Vagina (tissue), 2 donors: ENCODE results near the gene INHBE. TPM values are rescaled to one million over a fixed set of nuclear protein-coding genes. Genes with fewer than 3 reads are reported as not detected.
"Not testable (repeated sequence)": the region's sequence is repeated elsewhere in the genome, so short reads cannot be mapped to it uniquely, and the experiment has no call there.

Experiments used
- DNase-seq, 2 donors: peaks; one replicate each; pipeline ENCODE4 v3.0.0-alpha.2; 2017; ENCODE audit errors: extremely low spot score in 2 of 2
- H3K27ac ChIP-seq: fragments of 200-600 bp; sonication (generic); one replicate; pipeline ENCODE4 v1.5.1; 2019
- H3K27me3 ChIP-seq: fragments of 200-600 bp; sonication (generic); one replicate; pipeline ENCODE4 v1.5.1; 2019
- H3K36me3 ChIP-seq, 2 donors: fragments of 200-600 bp; sonication (generic); one replicate each; pipeline ENCODE4 v1.5.1; 2017 to 2019
- H3K4me1 ChIP-seq: fragments of 200-600 bp; sonication (generic); one replicate; pipeline ENCODE4 v1.5.1; 2019
- H3K4me3 ChIP-seq, 2 donors: fragments of 200-600 bp; sonication (generic); 1 replicate in 1 of 2; 2 replicates in 1 of 2; pipeline ENCODE4 v1.5.1; 2016 to 2019
- H3K9me3 ChIP-seq: fragments of 200-600 bp; sonication (generic); one replicate; pipeline ENCODE4 v1.5.1; 2019
- POLR2A ChIP-seq, 2 donors: fragments of 450-650 bp; IDR thresholded peaks; one replicate each; pipeline ENCODE4 v1.6.1; 2017; ENCODE audit warnings: antibody characterized with exemption in 2 of 2, mild to moderate bottlenecking in 2 of 2, moderate library complexity in 2 of 2
- POLR2AphosphoS5 ChIP-seq, 2 donors: sonication (generic); formaldehyde crosslinking; IDR thresholded peaks; one replicate each; pipeline ENCODE4 v1.9.0; 2017; ENCODE audit warnings: antibody characterized with exemption in 2 of 2, mild to moderate bottlenecking in 2 of 2, low read depth in 1 of 2; ENCODE audit not compliant: insufficient read depth in 1 of 2
- intact Hi-C: fragments of 100-400 bp; cut with DNase I; formaldehyde crosslinking; loops from one replicate; pipeline ENCODE4 v1.15.1; 2023
- total RNA-seq: library from RNA; depleted of rRNA; stranded (reverse); fragments of >200 nt; gene quantifications from one replicate; pipeline ENCODE4 v1.2.3, GENCODE V29; 2016
- TF ChIP-seq, protein P1 (sequence below), 3 experiments: fragments of 450-650 bp in 2 of 3; fragments of 200-600 bp in 1 of 3; sonication (generic) in 1 of 3; IDR thresholded peaks; one replicate each; pipeline ENCODE4 v1.5.1; 2017 to 2019; ENCODE audit warnings: antibody characterized with exemption in 3 of 3, mild to moderate bottlenecking in 2 of 3, moderate library complexity in 2 of 3

The INHBE gene
- total RNA-seq, 1 donor from 2014 or later = not detected

GRCh38 chr12:57418255-57418654, 36.9 kb upstream of the INHBE start:
- intact Hi-C loops = no loop called here
- Histone ChIP-seq H3K27me3 (no peaks in the 10 kb centered on the region), H3K4me1 (peaks cover 17% of the 10 kb centered on the region), H3K27ac (no peak overlapping the region), H3K9me3 (no peaks in the 10 kb centered on the region), H3K36me3 (peaks cover 0 to 15% of the 10 kb centered on the region in 2 donors), H3K4me3 (no peak overlapping the region)
- TF ChIP-seq POLR2AphosphoS5 (IDR thresholded peaks at IDR 0.05; ENCODE audit: insufficient read depth in 1 of 2, low read depth in 1 of 2) = no peak
- TF ChIP-seq, protein P1, sequence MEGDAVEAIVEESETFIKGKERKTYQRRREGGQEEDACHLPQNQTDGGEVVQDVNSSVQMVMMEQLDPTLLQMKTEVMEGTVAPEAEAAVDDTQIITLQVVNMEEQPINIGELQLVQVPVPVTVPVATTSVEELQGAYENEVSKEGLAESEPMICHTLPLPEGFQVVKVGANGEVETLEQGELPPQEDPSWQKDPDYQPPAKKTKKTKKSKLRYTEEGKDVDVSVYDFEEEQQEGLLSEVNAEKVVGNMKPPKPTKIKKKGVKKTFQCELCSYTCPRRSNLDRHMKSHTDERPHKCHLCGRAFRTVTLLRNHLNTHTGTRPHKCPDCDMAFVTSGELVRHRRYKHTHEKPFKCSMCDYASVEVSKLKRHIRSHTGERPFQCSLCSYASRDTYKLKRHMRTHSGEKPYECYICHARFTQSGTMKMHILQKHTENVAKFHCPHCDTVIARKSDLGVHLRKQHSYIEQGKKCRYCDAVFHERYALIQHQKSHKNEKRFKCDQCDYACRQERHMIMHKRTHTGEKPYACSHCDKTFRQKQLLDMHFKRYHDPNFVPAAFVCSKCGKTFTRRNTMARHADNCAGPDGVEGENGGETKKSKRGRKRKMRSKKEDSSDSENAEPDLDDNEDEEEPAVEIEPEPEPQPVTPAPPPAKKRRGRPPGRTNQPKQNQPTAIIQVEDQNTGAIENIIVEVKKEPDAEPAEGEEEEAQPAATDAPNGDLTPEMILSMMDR (IDR thresholded peaks at IDR 0.05) = no peak
- TF ChIP-seq POLR2A (IDR thresholded peaks at IDR 0.05) = no peak
- DNase-seq = no peak

DNA sequence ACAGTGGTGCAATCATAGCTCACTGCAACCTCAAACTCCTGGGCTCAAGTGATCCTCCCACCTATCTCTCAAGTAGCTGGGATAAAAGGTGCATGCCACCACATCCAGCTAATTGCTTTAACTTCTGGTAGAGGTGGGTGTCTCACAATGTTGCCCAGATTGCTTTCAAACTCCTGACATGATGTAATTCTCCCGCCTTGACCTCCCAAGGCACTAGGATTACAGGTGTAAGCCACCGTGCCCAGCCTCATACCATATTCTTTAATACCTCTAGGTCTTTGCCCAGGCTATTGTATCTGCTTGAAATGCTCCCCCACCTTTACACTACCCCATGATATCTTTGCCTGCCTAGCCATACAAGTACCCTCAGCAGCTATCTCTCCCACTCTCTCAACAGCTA, 35.6 kb upstream of the INHBE start:
- TF ChIP-seq, protein P1 (IDR thresholded peaks at IDR 0.05) = no peak
- TF ChIP-seq POLR2A (IDR thresholded peaks at IDR 0.05) (no peak), POLR2AphosphoS5 (IDR thresholded peaks at IDR 0.05; ENCODE audit: insufficient read depth in 1 of 2, low read depth in 1 of 2) (no peak)
- intact Hi-C loops = no loop called here
- Histone ChIP-seq H3K4me3 (no peak overlapping the region), H3K9me3 (no peaks in the 10 kb centered on the region), H3K27me3 (no peaks in the 10 kb centered on the region), H3K4me1 (peaks cover 17% of the 10 kb centered on the region), H3K27ac (no peak overlapping the region), H3K36me3 (peaks cover 0 to 15% of the 10 kb centered on the region in 2 donors)
- no peak for DNase-seq

DNA sequence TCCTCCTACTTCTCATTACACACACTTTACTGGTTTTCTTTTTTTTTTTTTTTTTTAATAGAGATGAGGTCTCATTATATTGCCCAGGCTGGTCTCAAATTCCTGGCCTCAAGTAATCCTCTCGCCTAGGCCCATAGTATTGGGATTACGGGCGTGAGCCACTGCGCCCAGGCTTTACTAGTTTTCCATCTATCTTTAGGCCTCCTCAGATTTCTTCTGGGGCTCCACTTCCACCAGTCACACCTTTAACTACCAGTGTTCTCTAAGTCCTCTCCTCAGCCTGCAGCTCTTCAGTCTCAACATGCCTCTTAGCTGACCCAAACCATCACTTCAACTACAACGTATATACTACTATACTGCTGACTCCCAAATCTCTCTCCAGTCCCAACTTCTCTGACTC, 34.6 kb upstream of the INHBE start:
- H3K27me3 ChIP-seq = no peaks in the 10 kb centered on the region
- peaks cover 0 to 15% of the 10 kb centered on the region in 2 donors for H3K36me3 ChIP-seq
- TF ChIP-seq POLR2AphosphoS5 (IDR thresholded peaks at IDR 0.05; ENCODE audit: insufficient read depth in 1 of 2, low read depth in 1 of 2) = no peak
- no peak for TF ChIP-seq POLR2A (IDR thresholded peaks at IDR 0.05)
- TF ChIP-seq, protein P1 (IDR thresholded peaks at IDR 0.05) = no peak
- no peaks in the 10 kb centered on the region for H3K9me3 ChIP-seq
- intact Hi-C loops = no loop called here
- no peak overlapping the region for H3K27ac ChIP-seq
- no peak for DNase-seq
- H3K4me3 ChIP-seq = no peak overlapping the region
- H3K4me1 ChIP-seq = peaks cover 14% of the 10 kb centered on the region

DNA sequence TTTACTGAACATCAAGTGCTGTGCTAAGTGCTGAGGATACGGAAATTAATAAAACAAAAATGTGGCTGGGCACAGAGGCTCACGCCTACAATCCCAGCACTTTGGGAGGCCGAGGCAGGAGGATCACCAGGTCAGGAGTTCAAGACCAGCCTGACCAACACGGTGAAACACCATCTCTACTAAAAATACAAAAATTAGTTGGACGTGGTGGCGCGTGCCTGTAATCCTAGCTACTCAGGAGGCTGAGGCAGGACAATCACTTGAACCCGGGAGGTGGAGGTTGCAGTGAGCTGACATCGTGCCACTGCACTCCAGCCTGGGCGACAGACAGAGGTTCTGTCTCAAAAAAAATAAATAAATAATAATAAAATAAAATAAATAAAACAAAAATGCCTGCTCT, 28.2 kb upstream of the INHBE start:
- intact Hi-C loops, DNase-seq, H3K9me3 ChIP-seq, H3K36me3 ChIP-seq, H3K27ac ChIP-seq, H3K27me3 ChIP-seq, H3K4me3 ChIP-seq: not testable (repeated sequence)
- H3K4me1 ChIP-seq = peaks cover 14% of the 10 kb centered on the region

DNA sequence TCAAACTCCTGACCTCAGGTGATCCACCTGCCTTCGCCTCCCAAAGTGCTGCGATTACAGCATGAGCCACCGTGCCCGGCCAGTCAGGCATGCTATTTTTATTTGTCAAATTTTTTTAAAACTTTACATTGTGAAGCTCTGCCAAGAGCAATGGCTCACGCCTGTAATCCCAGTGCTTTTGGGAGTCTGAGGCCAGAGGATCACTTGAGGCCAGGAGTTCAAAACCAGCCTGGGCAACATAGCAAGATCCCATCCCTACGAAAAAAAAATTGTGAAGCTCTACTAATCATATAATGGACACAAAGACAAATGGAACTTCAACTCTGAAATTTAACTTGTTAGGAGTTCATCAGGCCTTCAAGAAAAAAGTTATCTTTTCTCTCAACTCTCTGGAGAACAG, 26.1 kb upstream of the INHBE start:
- Histone ChIP-seq H3K36me3 (no peaks in the 10 kb centered on the region), H3K9me3 (no peaks in the 10 kb centered on the region), H3K4me1 (peaks cover 14% of the 10 kb centered on the region), H3K27ac (no peak overlapping the region), H3K4me3 (no peak overlapping the region), H3K27me3 (no peaks in the 10 kb centered on the region)
- TF ChIP-seq POLR2AphosphoS5 (IDR thresholded peaks at IDR 0.05; ENCODE audit: insufficient read depth in 1 of 2, low read depth in 1 of 2) = no peak
- TF ChIP-seq, protein P1 (IDR thresholded peaks at IDR 0.05) = no peak
- no peak for TF ChIP-seq POLR2A (IDR thresholded peaks at IDR 0.05)
- DNase-seq = no peak
- intact Hi-C loops = no loop called here
